ENCODE results near the gene TFCP2.

The TFCP2 gene

DNA sequence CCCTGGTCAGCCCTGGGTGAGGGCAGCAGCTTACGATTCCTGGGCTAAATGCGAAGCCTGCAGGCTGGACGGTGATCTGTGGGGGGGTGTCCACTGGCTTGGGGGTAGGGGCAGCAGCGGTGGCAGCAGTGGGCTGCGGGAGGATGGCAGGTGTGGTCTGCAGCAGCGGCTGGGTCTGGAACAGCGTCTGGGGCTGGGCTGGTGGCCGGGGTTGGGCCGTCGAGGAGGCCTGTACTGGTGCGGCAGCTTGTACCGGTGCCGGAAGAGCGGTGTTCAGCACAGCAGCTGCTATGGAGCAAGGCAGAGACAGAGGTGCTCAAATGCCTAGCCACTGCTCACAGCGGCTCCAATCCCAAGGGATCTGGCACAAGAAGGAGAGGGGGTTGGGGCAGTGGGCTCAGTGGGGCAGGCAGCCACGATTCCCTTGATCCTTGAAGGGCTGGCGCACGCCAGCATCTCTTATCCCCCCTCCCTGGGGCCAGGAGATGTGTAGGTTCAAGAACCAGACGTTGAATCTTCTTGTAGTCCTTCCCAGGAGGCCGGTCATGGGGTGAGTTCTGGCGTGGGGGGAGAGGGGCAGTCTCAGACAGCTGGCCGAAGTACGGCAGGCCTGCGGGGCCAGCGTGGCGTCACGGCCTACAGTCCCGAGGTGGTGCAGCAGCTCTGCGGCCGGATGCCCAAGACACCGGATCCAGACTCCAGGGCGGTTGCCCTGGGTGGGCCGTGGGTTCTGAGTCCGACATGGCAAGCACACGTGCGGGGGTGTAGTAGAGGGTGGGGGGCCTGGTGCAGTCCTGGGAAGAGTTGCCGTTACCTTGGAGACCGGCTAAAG lies 25.0 kb upstream of the TFCP2 start:
- no peak for DNase-seq (ENCODE audit: low read depth)

GRCh38 chr12:51196547-51196946 lies 23.6 kb upstream of the TFCP2 start:
- DNase-seq (ENCODE audit: low read depth): no peak

DNA sequence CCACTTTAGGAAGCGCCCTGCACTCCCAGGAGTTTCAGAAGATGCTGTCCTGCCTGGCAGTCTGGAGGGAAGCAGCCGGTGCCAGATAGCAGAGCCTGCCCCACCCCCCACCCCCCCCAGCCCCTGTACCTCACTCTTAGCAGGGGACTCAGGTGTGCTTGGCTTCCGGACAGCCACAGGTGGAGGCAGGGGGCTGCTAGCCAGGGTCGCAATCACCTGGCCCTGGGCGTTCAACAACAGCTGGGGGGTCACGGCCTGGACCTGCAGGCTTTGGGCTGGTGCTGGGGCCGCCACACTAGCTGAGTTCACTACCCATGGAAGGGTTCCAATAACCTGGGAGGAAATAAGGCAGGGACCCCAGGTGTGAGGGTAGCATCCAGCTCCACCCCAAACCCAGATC lies 22.9 kb upstream of the TFCP2 start:
- DNase-seq (ENCODE audit: low read depth): no peak

GRCh38 chr12:51192284-51192671 lies 19.3 kb upstream of the TFCP2 start:
- no peak for DNase-seq (ENCODE audit: low read depth)

DNA sequence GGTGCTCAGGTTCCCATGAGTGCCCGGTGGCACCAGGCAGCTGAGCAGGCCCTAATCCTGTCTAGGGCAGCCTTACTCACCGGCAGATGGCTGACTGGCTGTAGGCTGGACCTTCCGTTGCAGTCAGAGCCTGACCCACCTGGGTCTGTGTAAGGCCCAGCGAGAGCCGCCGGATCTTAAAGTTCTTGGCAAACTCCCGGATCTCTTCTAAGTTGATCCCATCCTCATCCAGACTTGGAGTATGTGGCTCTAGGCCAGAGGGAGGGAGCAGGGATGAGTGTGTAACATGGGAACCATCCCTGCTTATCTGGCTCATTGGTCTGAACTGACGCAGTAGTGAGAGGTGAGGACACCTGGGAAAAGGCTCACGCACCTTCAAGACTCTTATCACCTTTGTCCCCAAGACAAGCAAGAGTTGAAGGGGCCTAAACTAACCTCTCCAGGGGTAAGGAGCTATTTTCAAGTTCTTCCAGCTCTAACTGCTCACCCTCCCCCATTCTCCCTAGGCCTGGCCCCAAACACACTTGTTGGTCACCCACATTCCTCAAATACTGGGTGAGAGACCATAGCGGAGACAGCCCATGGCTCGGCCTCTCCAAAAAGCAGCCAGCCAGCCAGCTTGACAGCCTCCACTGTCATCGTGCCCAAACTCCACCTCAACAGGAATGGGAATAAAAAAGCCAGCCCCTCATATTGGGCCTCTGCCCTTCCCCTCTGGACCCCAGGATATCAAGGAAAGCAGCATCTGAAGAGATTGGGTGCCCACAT lies 18.8 kb upstream of the TFCP2 start:
- DNase-seq (ENCODE audit: low read depth): no peak

DNA sequence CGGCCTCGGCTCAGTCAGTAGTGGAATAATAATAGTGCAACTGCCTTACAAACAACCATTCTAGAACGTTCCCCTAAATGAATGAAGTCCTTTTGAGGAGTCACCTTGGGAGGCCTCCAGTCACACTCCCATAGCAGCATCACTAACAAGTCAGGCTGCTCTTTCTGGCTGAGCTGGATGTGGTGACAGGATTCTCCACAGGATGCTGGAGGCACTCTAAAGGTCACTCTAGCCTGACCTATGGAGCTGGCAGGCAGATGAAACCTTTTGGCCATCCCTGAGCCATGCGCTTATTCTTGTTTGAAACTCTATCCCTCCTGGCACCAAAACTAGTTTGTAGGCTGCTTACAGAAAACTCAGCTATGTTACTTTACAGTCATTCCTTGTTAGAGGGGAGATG lies 17.9 kb upstream of the TFCP2 start:
- DNase-seq (ENCODE audit: low read depth): no peak

DNA sequence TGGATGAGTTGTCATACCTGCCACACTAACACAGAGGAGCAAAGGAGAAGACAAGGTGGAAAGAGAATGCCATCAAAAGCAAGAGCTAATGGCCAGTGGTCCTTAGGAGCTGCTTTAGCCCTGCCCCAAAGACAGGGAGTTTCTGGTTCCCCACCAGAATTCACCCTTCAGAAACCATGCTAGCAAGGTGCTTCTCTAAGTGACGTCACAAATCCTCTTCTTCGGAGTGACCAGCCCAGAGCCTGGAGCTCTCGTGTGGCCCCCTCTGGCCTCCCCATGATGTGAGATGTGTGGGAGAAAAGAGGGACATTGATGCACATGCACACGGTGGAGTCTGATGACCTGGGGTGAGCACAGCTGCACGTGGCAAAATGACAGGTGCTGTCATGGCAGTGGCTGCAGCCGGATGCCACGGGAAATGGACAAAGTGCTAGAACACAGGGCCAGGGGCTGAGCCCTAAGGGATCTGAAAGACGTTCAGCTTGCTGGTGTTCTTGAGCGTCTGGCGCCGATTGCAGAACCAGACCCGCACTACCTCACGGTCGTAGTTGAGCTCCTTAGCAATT lies 16.9 kb upstream of the TFCP2 start:
- DNase-seq (ENCODE audit: low read depth): no peak

GRCh38 chr12:51188359-51189051 lies 15.6 kb upstream of the TFCP2 start:
- DNase-seq (ENCODE audit: low read depth): no peak

DNA sequence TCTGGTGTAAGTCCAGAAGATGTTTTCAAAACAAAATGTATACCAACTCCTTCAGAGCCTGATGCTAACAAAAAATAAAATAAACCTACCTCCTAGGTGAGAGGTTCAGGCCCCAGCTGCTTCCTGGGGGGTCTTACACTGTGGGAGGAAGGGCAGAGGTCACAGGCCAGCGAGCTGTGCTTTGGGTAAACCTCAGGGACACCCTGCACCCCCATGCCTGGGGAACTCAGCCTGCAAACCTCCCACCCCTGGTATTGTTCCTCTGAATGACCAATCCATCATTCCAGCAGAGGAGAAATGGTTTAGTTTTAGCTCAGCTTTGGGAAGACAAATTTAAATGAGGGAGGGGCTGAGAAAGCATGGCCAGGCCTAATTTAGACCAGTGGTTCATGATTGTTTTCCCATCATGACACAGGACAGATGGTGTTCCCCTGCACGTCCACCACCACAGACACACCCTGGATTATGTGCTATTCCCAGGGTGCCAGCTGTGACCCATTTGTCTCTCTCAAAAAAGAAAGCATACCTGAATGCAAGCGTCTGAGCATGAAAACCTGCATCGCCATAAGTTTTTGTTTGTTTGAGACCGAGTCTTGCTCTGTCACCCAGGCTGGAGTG lies 14.5 kb upstream of the TFCP2 start:
- no peak for DNase-seq (ENCODE audit: low read depth)

DNA sequence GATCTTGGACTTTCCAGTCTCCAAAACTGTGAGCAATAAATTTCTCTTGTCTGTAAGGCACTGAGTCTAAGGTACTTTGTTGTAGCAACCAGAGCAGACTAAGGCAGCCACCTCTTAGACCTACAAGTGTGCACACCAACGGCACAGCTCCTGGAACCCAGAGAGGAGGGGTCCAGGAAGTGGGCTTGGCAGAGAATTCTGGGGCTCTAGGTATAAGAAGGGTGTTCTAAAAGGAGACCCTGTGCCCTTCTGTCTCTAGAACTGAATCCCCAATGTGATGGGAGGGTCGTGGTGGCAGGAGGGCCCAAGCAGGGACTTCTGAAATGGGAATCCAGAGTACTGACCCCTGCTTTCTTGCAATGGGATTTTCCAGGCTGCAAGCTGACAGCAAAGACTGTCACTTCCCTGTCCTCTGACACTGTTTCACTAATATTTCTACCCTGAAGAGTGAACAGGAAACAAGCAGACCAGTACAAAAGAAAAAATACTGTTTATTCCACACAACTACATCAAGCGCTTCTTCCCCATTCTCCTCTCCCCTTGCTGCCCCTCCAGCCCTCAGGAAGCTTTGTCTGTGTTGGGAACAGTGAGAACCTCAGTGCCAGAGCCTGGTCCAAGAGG lies 13.6 kb upstream of the TFCP2 start:
- DNase-seq (ENCODE audit: low read depth): no peak

DNA sequence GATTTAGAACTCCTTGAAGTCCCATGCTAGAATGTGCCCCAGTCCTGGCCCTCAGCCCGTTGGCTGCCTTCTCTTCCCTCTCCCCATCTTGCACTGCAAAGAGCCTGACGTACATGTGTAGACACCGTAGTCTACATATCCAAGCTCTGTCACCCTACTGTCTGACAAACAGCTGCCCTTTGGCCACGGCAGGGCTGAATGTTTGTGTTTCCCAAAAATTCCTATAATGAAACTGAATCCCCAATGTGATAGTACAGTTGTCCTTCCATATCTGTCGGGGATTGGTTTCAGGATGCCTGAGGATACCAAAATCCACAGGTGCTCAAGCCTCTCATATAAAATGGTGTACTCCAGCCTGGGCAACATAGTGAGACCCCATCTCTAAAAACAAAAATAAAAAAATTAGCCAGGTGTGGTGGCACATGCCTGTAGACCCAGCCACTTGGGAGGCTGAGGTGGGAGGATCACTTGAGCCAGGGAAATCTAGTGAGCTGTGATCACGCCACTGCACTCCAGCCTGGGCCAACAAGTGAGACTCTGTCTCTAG lies 12.3 kb upstream of the TFCP2 start:
- no peak for DNase-seq (ENCODE audit: low read depth)

DNA sequence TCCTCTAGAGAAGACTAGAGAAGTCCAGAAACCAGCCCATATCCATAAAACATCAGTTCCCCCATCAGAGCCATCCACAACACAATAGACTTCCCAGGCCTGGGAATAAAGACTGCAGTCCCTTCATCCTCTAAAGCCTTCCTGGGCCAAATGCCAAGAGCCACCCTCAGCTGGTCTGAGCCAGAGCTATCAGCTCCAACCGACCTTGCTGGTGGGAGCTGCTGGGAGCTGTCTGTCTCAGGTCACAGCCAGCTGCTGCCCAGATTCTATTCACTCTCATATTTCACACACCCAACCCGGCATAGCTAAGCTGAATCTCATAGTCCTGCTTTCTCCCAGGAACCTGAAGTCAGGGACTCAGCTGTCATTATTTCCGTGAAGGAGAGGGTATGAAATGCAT lies 10.9 kb upstream of the TFCP2 start:
- DNase-seq (ENCODE audit: low read depth): no peak

DNA sequence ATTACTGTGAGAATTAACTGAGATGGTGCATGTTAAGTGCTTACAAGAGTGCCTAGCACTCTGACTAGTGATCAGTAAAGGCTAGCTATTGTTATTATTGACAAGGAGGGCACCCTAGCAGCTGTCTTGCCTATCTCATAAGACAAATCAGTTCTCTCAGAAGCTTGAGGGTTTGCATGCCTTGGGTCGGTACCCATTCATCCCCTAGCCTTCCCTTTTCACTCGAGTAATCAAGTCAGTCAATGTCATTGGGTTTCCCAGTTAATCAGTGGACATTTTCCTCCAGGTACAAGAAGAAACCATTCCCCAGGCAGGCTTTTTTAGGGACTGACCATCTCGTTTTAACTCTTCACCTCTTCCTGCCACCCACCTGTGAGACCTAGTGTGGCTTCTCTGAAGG lies 10.4 kb upstream of the TFCP2 start:
- no peak for DNase-seq (ENCODE audit: low read depth)

DNA sequence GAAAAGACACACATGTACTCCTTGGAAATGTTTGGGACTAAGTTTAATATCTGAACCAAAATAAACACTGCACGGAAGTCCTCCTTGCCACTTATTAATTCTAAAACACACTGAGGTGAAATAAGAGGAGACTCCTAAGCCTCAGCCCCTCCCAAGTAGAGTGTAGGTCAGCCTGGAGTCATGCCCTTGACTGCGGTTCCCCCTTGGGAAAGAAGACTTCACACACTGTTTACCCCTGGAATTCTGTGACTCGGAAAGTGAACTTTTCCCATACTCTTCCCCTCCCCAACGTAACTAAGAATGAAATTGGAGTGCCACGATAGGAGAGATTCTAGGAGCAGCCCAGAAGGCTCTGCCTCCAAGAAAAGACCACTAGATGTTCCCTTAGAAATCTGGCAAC lies 8.6 kb upstream of the TFCP2 start:
- DNase-seq (ENCODE audit: low read depth): no peak

GRCh38 chr12:51177897-51178296 lies 5.0 kb upstream of the TFCP2 start:
- no peak for DNase-seq (ENCODE audit: low read depth)

GRCh38 chr12:51174501-51174900 lies 1.6 kb upstream of the TFCP2 start:
- no peak for DNase-seq (ENCODE audit: low read depth)

GRCh38 chr12:51171884-51172514 lies 936 bp downstream of the TFCP2 start:
- no peak for DNase-seq (ENCODE audit: low read depth)

DNA sequence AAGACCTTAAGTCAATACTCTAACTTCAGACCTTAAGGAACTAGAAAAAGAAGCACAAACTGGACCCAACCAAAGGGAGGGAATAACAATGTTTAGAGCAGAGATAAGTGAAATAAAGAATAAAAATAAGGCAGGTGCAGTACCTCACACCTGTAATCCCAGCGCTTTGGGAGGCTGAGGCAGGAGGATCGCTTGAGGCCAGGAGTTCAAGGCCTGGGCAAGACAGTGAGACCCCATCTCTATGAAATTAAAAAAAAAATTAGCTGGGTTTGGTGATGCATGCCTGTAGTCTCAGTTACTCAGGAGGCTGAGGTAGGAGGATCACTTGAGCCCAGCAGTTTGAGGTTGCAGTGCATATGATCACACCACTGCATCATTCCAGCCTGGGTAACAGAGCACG lies 9.1 kb downstream of the TFCP2 start:
- no peak for DNase-seq (ENCODE audit: low read depth)

DNA sequence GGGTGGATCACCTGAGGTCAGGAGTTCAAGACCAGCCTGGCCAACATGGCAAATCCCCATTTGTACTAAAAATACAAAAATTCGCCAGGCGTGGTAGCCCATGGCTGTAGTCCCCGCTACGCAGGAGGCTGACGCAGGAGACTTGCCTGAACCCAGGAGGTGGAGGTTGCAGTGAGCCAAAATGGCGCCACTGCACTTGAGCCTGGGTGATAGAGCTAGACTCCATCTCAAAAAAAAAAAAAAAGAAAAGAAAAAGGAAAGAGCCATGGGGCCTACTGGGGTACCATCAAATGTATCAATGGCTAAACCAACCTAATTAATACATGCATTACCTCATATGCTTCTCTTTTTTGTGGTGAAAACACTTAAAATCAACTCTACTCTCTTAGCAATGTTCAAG lies 10.7 kb downstream of the TFCP2 start:
- DNase-seq (ENCODE audit: low read depth): no peak

DNA sequence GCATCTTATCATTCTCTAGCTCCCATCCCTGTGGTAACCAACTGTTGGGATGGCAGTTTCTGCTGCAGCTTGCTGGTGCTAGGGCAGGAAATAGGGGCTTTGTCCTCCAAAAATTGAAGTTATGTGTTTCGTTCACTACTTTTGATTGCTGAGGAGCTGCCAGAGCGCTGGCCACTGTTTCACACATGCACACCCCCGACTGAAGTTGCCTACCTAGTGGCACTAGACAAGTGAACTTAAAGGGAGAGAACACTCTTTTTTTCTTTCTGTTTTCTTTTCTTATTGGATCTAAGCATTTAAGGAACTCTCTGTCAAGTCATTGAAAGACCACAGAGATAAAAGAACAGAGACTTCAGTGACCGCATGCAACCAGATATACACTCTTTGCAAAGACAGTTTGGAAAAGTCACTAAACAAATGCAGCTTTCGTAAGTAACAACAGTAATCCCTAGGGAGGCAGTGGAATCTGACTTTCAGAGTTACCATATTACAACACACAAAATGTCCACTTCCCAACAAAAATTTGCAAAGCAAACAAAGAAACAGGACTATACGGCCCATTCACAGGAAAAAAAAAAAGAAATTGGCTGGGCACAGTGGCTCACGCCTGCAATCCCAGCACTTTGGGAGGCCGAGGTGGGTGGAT lies 12.0 kb downstream of the TFCP2 start:
- DNase-seq (ENCODE audit: low read depth): no peak
